SJCRH30 (cell line): ENCODE measurements around the gene THOC2. TPM values are rescaled to one million over a fixed set of nuclear protein-coding genes. Genes with fewer than 3 reads are reported as not detected.
"Not testable (repeated sequence)": the region's sequence is repeated elsewhere in the genome, so short reads cannot be mapped to it uniquely, and the experiment has no call there.

Experiments used
- DNase-seq, 2 experiments: peaks; one replicate each; pipeline ENCODE4 v3.0.0-alpha.2; 2015 to 2020
- H3K27ac ChIP-seq: fragments of 250-450 bp; sonication (Bioruptor Pico); 2 replicates; pipeline ENCODE4 v1.5.1; 2020; ENCODE audit warnings: mild to moderate bottlenecking, moderate library complexity
- H3K27me3 ChIP-seq: fragments of 250-450 bp; sonication (Bioruptor Pico); 2 replicates; pipeline ENCODE4 v1.5.1; 2020; ENCODE audit warnings: mild to moderate bottlenecking, moderate library complexity
- H3K36me3 ChIP-seq: fragments of 250-450 bp; sonication (Bioruptor Pico); 2 replicates; pipeline ENCODE4 v1.5.1; 2020; ENCODE audit warnings: mild to moderate bottlenecking, moderate library complexity
- H3K4me1 ChIP-seq: fragments of 250-450 bp; sonication (Bioruptor Pico); 2 replicates; pipeline ENCODE4 v1.5.1; 2020; ENCODE audit warnings: mild to moderate bottlenecking, moderate library complexity
- H3K4me3 ChIP-seq: fragments of 250-450 bp; sonication (Bioruptor Pico); 2 replicates; pipeline ENCODE4 v1.5.1; 2020; ENCODE audit warnings: mild to moderate bottlenecking, moderate library complexity
- H3K9me3 ChIP-seq: fragments of 250-450 bp; sonication (Bioruptor Pico); replicated peaks from 2 replicates; pipeline ENCODE4 v1.5.1; 2020; ENCODE audit warnings: mild to moderate bottlenecking, moderate library complexity
- total RNA-seq: library from RNA; depleted of rRNA; stranded (reverse); fragments of >200 nt; shearing (Covaris generic); gene quantifications from 2 replicates; pipeline ENCODE4 v1.2.3, GENCODE V29; 2014

Gene THOC2
- total RNA-seq, 1 experiment from 2014 or later = 195 TPM

DNA sequence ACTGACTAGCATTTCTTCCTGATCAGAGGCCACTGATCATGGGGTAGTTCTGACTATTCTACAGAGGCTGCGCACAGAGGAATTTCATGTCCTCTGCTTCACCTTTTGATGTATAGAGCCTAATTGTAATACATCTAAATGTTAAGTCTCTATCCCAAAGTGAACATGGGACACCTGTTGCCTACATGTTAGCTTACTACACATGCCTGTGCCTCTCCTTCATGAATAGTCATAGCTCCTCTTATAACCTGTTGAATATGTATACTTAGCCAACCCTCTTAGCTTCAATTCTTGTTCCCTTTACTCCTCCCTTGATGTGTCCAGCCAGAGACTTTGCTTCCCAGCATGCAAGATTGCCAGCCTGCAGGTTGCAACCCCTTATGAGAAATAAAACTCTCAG is 9.6 kb upstream of the THOC2 start:
- H3K4me3 ChIP-seq = no peak overlapping the region
- H3K9me3 ChIP-seq = no peaks in the 10 kb centered on the region
- H3K4me1 ChIP-seq = peaks cover 13% of the 10 kb centered on the region
- no peak overlapping the region for H3K27ac ChIP-seq
- no peaks in the 10 kb centered on the region for H3K36me3 ChIP-seq
- no peak for DNase-seq
- H3K27me3 ChIP-seq = no peaks in the 10 kb centered on the region

DNA sequence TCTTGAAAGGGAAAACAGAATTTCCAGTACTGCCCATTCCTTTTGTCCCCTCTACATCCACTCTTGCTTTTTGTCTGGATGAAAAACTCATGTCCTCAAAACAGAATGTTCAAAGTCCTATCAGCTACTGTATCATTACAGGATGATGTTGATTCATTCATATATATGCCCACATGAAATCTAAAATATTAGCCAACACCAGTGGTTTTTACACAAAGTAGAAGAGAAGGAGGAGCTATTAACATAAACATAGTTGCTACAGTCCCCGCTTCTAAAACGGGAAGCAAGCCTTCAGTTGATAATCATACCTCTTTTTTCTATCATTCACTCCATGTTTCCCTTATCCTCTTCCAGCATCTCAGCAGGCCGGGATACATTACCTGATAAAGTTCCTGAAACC is 7.7 kb upstream of the THOC2 start:
- no peaks in the 10 kb centered on the region for H3K36me3 ChIP-seq
- peaks cover 24% of the 10 kb centered on the region for H3K4me1 ChIP-seq
- no peaks in the 10 kb centered on the region for H3K9me3 ChIP-seq

DNA sequence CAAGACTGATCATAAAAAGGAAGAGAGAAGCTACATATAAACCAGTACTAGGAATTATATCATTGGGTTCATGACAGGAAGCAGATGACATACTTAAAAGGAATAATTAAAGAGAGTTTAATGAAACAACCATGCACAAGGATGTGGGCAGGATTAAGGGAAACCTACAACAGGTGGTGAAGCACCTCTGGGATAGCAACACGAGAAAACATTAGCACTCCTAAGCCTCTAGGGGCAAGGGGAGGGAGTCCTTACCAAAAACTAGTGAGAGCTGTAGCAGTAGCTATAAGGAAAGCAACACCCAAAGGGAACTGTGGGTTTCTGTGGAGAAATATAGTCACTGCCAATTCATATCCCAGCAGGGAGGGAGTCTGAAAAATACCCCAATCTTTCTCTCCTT is 7.2 kb upstream of the THOC2 start:
- Histone ChIP-seq H3K4me3 (no peak overlapping the region), H3K36me3 (no peaks in the 10 kb centered on the region), H3K27ac (no peak overlapping the region), H3K27me3 (no peaks in the 10 kb centered on the region), H3K9me3 (no peaks in the 10 kb centered on the region), H3K4me1 (peaks cover 24% of the 10 kb centered on the region)
- peak; percentile 24 to 67 for DNase-seq

More for the DNA sequence above, 7.7 kb upstream of the THOC2 start:
- Histone ChIP-seq H3K4me3 (no peak overlapping the region), H3K27me3 (no peaks in the 10 kb centered on the region), H3K27ac (no peak overlapping the region)
- DNase-seq = no peak

DNA sequence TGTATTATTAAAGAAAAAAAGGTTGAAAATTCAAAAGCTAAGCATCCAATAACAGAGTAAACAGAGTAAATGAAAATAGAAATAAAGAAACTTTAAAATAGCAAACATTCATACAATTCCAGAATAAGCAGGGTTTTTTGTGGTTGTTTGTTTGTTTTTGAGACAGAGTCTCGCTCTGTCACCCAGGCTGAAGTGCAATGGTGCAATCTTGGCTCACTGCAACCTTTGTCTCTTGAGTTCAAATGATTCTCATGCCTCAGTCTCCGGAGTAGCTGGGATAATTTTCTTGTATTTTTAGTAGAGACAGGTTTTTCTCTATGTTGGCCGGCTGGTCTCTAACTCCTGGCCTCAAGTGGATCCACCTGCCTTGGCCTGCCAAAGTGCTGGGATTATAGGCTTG is 6.6 kb upstream of the THOC2 start:
- Histone ChIP-seq H3K9me3 (no peaks in the 10 kb centered on the region), H3K27ac (no peak overlapping the region), H3K4me3 (no peak overlapping the region), H3K4me1 (peaks cover 24% of the 10 kb centered on the region), H3K36me3 (no peaks in the 10 kb centered on the region), H3K27me3 (no peaks in the 10 kb centered on the region)
- DNase-seq = no peak

DNA sequence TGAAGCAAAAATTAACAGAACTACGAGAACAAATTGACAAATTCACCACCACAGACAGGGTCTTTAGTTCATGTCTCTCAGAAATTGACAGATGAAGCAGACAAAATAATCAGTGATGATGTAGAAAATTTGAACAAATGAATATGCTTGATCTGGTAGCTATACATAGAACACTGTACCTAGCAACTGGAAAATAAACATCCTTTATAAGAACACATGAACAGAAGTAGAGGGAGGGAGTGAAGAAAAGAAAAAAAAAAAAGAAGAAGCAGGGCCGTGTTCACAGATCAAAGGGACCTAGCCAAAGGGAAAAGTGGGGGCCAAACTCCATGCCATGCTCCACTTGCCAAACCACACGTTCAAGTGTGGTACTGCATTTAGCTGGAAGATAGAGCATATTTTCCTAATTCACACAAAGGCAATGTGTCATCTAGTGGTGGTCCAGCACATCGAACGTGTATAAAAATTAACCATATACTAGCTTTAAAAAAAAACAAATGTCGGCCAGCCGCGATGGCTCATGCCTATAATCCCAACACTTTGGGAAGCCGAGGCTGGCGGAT is 5.6 kb upstream of the THOC2 start:
- no peaks in the 10 kb centered on the region for H3K36me3 ChIP-seq
- no peaks in the 10 kb centered on the region for H3K9me3 ChIP-seq
- no peak overlapping the region for H3K27ac ChIP-seq
- no peak overlapping the region for H3K4me3 ChIP-seq
- peaks cover 24% of the 10 kb centered on the region for H3K4me1 ChIP-seq
- no peaks in the 10 kb centered on the region for H3K27me3 ChIP-seq
- DNase-seq = no peak

DNA sequence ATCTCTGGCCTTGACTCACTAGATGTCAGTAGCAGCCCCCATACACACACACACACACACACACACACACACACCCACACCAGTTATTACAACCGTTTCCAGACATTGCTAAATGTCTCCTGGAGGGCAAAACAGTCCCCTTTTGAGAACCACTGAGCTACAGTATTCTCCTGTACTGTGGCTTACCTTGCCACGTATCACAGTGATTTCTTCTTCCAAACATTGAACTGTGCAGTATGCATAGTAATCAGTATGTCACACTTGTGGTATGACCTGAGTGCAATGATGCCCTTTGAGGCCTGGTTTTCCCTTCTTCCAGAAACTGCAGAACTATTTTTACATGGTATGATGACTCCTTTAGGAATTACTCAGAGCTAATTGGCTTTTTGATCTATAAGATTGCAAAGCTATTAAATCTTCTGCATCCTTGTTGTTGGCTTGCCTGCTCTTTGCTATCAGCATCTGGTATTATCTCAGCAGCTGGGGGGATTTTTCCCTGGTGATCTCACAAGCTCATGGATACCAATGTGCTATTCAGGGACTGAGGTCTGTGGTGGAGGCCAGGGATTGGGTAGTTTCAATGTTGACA is 3.6 kb upstream of the THOC2 start:
- no peak overlapping the region for H3K4me3 ChIP-seq
- H3K27ac ChIP-seq = peak overlapping the region; percentile 19
- peaks cover 24% of the 10 kb centered on the region for H3K4me1 ChIP-seq
- peak; percentile 66 to 74 for DNase-seq
- H3K9me3 ChIP-seq = no peaks in the 10 kb centered on the region
- no peaks in the 10 kb centered on the region for H3K27me3 ChIP-seq
- H3K36me3 ChIP-seq = peaks cover under 1% of the 10 kb centered on the region

DNA sequence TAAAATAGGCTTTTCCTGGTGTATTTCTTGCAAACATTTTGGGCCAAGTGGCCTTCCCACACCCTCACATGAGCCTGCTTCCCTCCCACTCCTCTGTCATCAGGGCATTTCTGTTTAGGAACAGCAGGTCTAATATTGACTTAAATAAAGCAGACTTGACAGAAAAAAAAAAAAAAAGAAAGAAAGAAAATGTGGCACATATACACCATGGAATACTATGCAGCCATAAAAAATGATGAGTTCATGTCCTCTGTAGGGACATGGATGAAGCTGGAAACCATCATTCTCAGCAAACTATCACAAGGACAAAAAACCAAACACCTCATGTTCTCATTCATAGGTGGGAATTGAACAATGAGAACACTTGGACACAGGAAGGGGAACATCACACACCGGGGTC is 2.3 kb upstream of the THOC2 start:
- not testable (repeated sequence) for DNase-seq, H3K27me3 ChIP-seq, H3K27ac ChIP-seq, H3K9me3 ChIP-seq, H3K4me3 ChIP-seq
- H3K36me3 ChIP-seq = peaks cover 11% of the 10 kb centered on the region
- H3K4me1 ChIP-seq = peaks cover 27% of the 10 kb centered on the region

DNA sequence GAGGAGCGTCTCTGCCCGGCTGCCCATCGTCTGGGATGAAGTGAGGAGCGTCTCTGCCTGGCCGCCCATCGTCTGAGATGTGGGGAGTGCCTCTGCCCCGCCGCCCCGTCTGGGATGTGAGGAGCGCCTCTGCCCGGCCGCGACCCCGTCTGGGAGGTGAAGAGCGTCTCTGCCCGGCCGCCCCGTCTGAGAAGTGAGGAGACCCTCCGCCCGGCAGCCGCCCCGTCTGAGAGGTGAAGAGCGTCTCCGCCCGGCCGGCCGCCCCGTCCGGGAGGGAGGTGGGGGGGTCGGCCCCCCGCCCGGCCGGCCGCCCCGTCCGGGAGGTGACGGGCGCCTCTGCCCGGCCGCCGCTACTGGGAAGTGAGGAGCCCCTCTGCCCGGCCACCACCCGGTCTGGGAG is 1.2 kb upstream of the THOC2 start:
- not testable (repeated sequence) for H3K9me3 ChIP-seq, H3K4me3 ChIP-seq, H3K27me3 ChIP-seq, H3K27ac ChIP-seq, DNase-seq
- peaks cover 20% of the 10 kb centered on the region for H3K36me3 ChIP-seq
- peaks cover 18% of the 10 kb centered on the region for H3K4me1 ChIP-seq

DNA sequence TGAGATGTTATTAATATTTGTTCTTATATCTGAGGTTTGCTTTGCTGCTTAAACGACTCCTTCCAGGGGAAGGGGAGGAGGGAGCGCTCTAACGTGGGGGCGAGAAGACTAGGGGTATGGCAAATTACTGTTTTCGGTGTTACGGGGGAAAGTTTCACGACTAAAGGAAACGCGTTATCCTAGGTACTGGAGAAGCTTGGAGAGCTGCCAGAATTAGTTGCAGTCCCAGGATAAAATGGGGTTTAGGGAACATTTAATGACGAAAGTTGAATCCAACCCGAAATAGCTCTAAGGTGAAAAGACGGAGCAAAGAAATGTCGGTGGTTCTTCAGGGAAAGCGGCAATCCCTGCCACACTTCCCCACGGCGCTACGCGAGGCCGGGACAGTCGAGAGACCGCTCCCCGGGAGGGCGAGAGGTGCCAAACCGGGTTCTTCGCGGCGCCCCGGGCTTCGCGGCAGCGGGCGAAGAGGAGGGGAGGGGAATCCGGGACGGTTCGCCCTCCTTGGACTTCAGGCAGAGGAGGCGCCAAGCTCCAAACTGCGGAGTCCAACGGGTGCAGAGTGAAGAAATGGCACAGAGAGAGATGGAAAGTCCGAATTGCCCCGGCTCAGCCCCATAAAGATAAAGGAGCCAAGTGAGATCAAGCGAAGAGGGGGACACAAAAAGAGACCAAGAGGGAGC is 724 bp downstream of the THOC2 start:
- Histone ChIP-seq H3K27me3 (no peaks in the 10 kb centered on the region), H3K27ac (peak overlapping the region; percentile 90), H3K4me3 (peak overlapping the region; percentile 97), H3K9me3 (no peaks in the 10 kb centered on the region), H3K4me1 (peaks cover 16% of the 10 kb centered on the region), H3K36me3 (peaks cover 29% of the 10 kb centered on the region)
- DNase-seq = peak; percentile 37 to 56

DNA sequence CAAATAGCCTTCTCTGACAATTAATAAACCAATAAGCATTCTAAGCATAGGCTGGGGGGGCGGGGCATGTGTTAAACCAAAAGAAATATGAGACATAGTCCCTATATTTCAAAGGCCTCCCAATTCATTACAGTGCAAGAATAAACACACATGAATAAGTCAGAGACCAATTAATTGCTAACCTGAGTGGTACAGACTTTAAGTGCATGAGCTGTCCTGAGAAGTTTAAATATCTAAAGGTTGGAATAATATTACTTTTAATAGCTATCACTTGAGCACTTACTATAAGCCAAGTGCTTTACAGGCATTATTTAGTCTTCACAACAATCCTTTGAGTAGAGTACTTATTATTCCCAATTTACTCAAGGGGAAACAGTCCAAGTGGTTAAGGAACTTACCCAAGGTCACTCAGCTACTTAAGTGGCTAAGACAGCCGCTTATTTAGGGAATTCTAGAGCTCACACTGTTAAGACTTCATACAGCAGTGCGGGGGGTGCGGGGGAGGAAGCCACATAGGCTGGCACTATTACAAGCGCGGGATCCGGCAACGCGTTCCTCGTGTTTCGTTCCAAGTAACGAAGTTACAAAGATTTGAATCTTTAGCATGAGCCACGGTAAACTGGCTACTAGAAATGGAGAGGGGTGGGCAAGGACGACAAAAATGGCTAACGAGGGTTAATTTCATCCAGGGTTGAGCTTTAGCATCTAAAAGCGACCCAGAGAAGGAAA is 1.4 kb downstream of the THOC2 start:
- H3K27ac ChIP-seq = peak overlapping the region; percentile 90
- H3K9me3 ChIP-seq = no peaks in the 10 kb centered on the region
- peaks cover 9% of the 10 kb centered on the region for H3K4me1 ChIP-seq
- DNase-seq = peak; percentile 36 to 51
- H3K4me3 ChIP-seq = peak overlapping the region; percentile 97
- H3K27me3 ChIP-seq = no peaks in the 10 kb centered on the region
- peaks cover 34% of the 10 kb centered on the region for H3K36me3 ChIP-seq

DNA sequence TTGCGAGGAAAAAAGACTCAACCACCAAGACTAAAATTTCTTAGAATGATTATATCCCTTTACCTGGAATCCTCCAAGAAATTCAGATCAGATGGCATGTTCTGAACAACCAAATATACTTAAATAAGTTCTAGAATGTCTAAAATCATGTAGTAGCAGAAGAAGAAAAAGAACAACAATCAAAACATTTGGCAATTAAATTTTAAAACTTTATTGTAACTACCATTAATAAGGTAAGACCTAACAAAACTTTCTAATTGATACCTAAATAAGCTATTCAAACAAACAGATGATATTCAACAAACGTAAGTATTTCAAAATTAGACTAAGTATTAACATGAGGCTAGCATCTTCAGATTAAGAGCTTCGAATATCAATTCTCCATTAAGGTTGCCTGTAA is 4.3 kb downstream of the THOC2 start:
- no peaks in the 10 kb centered on the region for H3K9me3 ChIP-seq
- no peak overlapping the region for H3K4me3 ChIP-seq
- no peaks in the 10 kb centered on the region for H3K27me3 ChIP-seq
- DNase-seq = no peak
- H3K4me1 ChIP-seq = 0 out of 2 replicates have a peak, but pooled peaks cover 7% of the 10 kb centered on the region
- H3K27ac ChIP-seq = no peak overlapping the region
- peaks cover 46% of the 10 kb centered on the region for H3K36me3 ChIP-seq

DNA sequence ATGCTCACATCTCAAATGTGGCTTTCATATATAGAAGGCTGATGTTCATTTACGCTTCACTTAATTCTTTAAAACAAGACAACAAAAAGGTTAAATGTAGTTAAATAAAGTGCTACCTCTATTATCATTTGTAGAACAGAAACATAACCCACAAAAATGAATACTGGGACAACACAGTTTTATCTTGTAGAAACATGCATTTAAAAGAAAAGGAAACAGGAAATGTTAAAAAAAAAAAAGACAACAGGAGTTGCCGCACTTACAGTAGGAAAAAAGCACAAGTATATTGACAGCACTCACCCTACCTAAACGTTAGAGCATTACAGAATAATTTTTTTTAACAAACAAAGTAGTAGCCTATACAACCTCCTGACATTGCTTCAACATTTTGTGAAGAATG is 4.8 kb downstream of the THOC2 start:
- H3K27ac ChIP-seq = no peak overlapping the region
- no peaks in the 10 kb centered on the region for H3K27me3 ChIP-seq
- H3K4me1 ChIP-seq = 0 out of 2 replicates have a peak, but pooled peaks cover 7% of the 10 kb centered on the region
- no peak overlapping the region for H3K4me3 ChIP-seq
- no peak for DNase-seq
- H3K9me3 ChIP-seq = no peaks in the 10 kb centered on the region
- H3K36me3 ChIP-seq = peaks cover 46% of the 10 kb centered on the region

DNA sequence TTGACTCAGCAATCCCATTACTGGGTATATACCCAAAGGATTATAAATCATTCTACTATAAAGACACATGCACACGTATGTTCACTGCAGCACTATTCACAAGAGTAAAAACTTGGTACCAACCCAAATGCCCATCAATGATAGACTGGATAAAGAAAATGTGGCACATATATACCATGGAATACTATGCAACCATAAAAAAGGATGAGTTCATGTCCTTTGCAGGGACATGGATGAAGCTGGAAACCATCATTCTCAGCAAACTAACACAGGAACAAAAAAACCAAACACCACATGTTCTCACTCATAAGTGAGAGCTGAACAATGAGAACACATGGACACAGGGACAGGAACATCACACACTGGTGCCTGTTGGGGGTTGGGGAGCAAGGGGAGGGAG is 10.7 kb downstream of the THOC2 start:
- H3K27me3 ChIP-seq, H3K27ac ChIP-seq, DNase-seq, H3K4me1 ChIP-seq, H3K4me3 ChIP-seq, H3K9me3 ChIP-seq: not testable (repeated sequence)
- H3K36me3 ChIP-seq = peaks cover 25% of the 10 kb centered on the region

DNA sequence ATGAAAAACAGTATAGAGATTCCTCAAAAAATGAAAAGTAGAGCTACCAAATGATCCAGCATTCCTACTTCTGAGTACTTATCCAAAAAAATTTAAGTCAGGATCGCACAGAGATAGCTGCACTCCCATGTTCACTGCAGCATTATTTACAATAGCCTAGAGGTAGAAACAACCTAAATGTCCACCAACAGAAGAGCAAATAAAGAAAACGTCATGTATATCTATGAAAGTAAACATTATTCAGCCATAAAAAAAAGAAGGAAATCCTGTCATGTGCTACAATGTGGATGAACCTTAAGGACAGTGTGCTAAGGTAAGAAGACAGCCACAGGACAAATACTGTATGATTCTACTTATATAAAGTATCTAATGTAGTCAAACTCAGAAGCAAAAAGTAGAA is 12.4 kb downstream of the THOC2 start:
- Histone ChIP-seq H3K27me3 (no peaks in the 10 kb centered on the region), H3K36me3 (peaks cover 22% of the 10 kb centered on the region), H3K9me3 (peaks cover 5% of the 10 kb centered on the region; the same call in 1 of the 2 replicates), H3K4me3 (no peak overlapping the region), H3K27ac (no peak overlapping the region), H3K4me1 (no peaks in the 10 kb centered on the region)
- no peak for DNase-seq

DNA sequence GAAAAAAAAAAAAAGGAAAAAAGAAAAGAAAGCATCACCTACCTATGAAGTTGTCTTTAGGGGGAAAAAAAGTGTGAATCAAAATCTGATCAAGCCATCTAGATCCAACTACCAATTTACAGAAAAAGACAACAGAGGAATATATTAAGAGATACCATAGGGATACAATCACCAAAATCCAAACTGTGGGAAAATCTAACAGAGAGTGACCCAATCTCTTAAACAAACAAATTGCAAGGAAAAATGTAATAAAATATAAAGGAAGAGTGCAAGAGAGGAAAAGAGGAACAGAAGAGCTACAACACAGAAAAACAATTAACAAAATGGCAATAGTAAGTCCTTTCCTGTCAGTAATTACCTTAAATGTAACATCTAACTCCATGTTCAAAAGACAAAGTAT is 19.0 kb downstream of the THOC2 start:
- no peaks in the 10 kb centered on the region; the same call in 1 of the 2 replicates for H3K4me1 ChIP-seq
- no peak for DNase-seq
- H3K36me3 ChIP-seq = peaks cover 31% of the 10 kb centered on the region
- no peak overlapping the region for H3K4me3 ChIP-seq
- H3K27me3 ChIP-seq = no peaks in the 10 kb centered on the region
- no peak overlapping the region for H3K27ac ChIP-seq
- peaks cover 5% of the 10 kb centered on the region; the same call in 1 of the 2 replicates for H3K9me3 ChIP-seq
